Activated naive CD8-positive, alpha-beta T cell treated with anti-CD3 and anti-CD28 coated beads, Interleukin-2, amount 10 ng/mL, durations not matched to agents 7 days and 5 days (primary cell): ENCODE measurements around the gene CNN2. TPM values are rescaled to one million over a fixed set of nuclear protein-coding genes. Genes with fewer than 3 reads are reported as not detected.
"Not testable (repeated sequence)": the region's sequence is repeated elsewhere in the genome, so short reads cannot be mapped to it uniquely, and the experiment has no call there.

ENCODE experiments used
- ATAC-seq: fragments of 150-1000 bp; cut with Tn5 transposase; one replicate; pipeline ENCODE4 v1.10.0; 2021; ENCODE audit warnings: low read depth, moderate library complexity
- POLR2A ChIA-PET: fragments of 350-600 bp; sonication (Branson Sonifier 250); formaldehyde crosslinking; loops from one replicate; lab custom pipeline; 2021; ENCODE audit warnings: antibody characterized with exemption; lab: Charles Lee
- DNase-seq: peaks from one replicate; pipeline ENCODE4 v3.0.0; 2021
- H3K27ac Mint-ChIP-seq: one replicate; pipeline ENCODE4 v1.8.0; 2022; ENCODE audit warnings: mild to moderate bottlenecking, mixed read lengths
- H3K27me3 Mint-ChIP-seq: one replicate; pipeline ENCODE4 v1.8.0; 2022; ENCODE audit warnings: mild to moderate bottlenecking, moderate library complexity, mixed read lengths
- H3K36me3 Mint-ChIP-seq: one replicate; pipeline ENCODE4 v1.8.0; 2021; ENCODE audit warnings: mild to moderate bottlenecking, mixed read lengths
- H3K4me1 Mint-ChIP-seq: one replicate; pipeline ENCODE4 v1.8.0; 2021; ENCODE audit warnings: mixed read lengths
- H3K4me3 Mint-ChIP-seq: one replicate; pipeline ENCODE4 v1.8.0; 2022; ENCODE audit warnings: mild to moderate bottlenecking, moderate library complexity, mixed read lengths
- H3K9me3 Mint-ChIP-seq: one replicate; pipeline ENCODE4 v1.8.0; 2021; ENCODE audit warnings: mixed read lengths
- total RNA-seq, 2 experiments: library from RNA; stranded (reverse); gene quantifications; one replicate each; pipeline ENCODE4 v1.2.3, GENCODE V29; 2021

The CNN2 gene
- total RNA-seq, 2 experiments from 2014 or later, result 340 to 353 TPM

DNA sequence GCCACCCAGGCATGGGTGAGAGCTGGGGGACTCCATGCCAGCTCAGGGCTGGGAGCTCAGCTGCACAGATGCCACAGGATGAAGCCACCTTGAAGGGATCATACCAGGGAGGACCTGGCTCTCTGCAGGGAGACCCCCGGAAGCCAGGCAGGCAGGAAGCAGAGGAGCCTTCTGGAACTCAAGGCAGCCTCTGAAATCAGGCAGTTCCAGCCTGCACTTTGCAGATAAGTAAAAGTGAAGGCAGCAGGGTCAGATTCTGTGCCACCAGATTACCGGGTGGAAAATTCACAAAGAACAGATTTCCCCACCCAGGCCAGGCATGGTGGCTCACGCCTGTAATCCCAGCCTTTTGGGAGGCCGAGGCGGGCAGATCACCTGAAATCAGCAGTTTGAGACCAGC is 8.0 kb upstream of the CNN2 start:
- Mint-ChIP-seq H3K4me3 (peak overlapping the region; percentile 90), H3K36me3 (peaks cover 2% of the 10 kb centered on the region), H3K27me3 (no peaks in the 10 kb centered on the region), H3K4me1 (peaks cover 17% of the 10 kb centered on the region), H3K9me3 (no peaks in the 10 kb centered on the region), H3K27ac (peak overlapping the region; percentile 63)
- POLR2A ChIA-PET, result interaction anchor here (0.7 kb wide), 2 partner anchors 21 to 251 kb away, joined by 3 read pairs; no protein-coding TSS in a partner anchor
- no peak for ATAC-seq
- DNase-seq, result no peak

DNA sequence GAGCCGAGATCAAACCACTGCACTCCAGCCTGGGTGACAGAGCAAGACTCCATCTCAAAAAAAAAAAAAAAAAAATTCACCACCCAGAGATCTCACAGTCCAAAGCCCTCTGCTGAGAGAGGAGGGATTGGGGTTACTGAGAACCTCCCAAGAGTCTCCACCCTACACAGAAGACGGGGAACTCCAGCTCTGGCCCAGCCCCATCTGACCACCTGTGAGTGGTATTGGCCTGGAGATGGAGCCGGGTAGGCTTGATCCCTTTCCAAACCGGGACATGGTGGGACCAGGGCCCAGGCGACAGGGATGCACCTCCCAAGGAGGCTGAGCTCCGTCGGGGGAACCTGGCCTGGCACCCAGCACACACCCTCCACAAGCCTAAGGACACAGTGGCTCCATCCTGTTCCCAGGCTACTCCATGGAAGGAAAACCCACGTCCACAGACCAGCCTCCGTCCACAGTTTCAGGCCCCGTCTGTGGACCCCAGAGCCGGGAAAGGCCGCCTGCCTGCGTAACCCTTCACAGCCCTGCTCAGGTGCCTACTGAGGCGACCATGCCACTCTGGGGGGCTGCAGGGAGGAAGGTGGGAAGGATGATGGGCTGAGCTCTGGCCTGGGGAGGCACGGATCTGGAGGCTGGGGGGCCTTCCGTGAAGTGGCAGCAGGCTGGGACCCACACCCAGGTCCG is 7.3 kb upstream of the CNN2 start:
- H3K27me3 Mint-ChIP-seq, result no peaks in the 10 kb centered on the region
- H3K4me3 Mint-ChIP-seq, result peak overlapping the region; percentile 90
- peaks cover 2% of the 10 kb centered on the region for H3K36me3 Mint-ChIP-seq
- DNase-seq (no peak), ATAC-seq (no peak)
- H3K27ac Mint-ChIP-seq, result peak overlapping the region; percentile 63
- peaks cover 17% of the 10 kb centered on the region for H3K4me1 Mint-ChIP-seq
- no peaks in the 10 kb centered on the region for H3K9me3 Mint-ChIP-seq
- POLR2A ChIA-PET, result interaction anchor here (0.7 to 1.9 kb wide), 12 partner anchors 20 to 250 kb away, joined by 3 to 9 read pairs (median 4); partner anchors contain the start of genes ARHGAP45, MED16, RNU6-9 and WDR18

DNA sequence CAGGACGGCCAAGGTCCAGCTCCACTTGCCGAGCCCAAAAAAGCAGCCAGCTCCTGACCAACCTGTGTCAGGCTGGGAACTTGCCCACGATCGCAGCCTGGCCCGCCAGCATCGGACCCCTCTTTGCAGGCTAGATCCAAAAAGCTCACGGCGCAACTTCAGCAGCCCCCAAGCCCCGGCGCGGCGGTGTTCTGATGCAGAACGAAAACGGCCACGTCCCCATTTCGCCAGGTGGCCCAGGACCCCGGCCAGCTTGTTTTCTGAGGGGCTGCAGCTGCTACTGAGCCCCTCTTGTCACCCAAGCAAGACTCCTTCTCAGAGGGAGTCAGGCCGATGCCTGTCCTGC is 6.8 kb upstream of the CNN2 start:
- Mint-ChIP-seq H3K9me3 (no peaks in the 10 kb centered on the region), H3K36me3 (peaks cover 2% of the 10 kb centered on the region), H3K4me1 (peaks cover 17% of the 10 kb centered on the region), H3K4me3 (peak overlapping the region; percentile 90), H3K27me3 (no peaks in the 10 kb centered on the region), H3K27ac (peak overlapping the region; percentile 88)
- ATAC-seq, result no peak
- POLR2A ChIA-PET, result interaction anchor here (0.6 to 1.9 kb wide), 12 partner anchors 22 to 127 kb away, joined by 3 to 9 read pairs (median 4); partner anchors contain the start of genes ARHGAP45, MED16, RNU6-9 and WDR18
- DNase-seq, result no peak

DNA sequence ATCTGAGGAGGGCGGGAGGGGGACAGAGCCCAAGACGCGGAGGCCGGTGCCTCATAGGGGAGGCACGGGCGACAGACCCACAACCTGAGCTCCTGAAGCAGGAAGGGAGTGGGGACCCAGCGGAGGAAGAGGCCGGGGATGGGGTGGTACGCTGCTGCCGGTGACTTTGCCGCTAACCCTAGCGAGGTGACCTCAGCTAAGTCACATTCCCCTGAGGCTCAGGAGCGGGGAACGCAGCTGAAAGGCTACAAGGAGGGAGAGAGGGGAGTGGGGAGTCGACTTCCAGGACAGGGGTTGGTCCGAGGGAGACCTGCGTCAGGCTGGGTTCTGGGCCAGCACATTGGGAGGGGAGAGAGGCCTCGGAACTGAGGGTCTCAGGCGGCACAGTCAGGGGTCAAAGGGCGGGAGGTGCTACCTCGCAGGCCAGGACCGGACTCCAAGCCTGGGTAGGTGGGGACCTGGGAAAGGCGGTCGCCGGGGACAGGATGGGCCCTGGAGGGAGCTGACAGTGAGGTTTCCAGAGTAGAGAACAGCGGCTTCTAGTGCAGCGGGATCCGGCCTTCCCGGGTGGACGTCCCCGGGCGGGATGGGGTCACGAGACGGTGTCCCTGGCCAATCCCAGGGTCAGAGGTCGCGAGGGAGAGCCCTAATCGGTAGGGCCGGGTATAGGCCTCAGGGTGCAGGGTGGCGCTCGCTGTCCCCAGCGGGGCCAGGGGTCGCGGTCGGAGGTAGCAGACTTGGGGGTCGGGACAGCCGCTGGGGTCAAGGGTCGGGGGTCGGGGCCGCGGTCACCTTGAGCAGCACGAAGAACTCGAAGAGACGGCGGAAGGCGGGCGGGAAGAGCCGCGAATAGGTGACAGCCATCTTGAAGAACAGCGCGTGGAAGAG is 6.2 kb upstream of the CNN2 start:
- POLR2A ChIA-PET, result interaction anchor here (0.6 to 1.9 kb wide), 12 partner anchors 23 to 127 kb away, joined by 3 to 9 read pairs (median 4); partner anchors contain the start of genes ARHGAP45, MED16, RNU6-9 and WDR18
- DNase-seq, result no peak
- Mint-ChIP-seq H3K27me3 (no peaks in the 10 kb centered on the region), H3K9me3 (no peaks in the 10 kb centered on the region), H3K4me3 (peak overlapping the region; percentile 90), H3K36me3 (peaks cover 2% of the 10 kb centered on the region), H3K27ac (peak overlapping the region; percentile 88), H3K4me1 (peaks cover 19% of the 10 kb centered on the region)
- ATAC-seq, result no peak

DNA sequence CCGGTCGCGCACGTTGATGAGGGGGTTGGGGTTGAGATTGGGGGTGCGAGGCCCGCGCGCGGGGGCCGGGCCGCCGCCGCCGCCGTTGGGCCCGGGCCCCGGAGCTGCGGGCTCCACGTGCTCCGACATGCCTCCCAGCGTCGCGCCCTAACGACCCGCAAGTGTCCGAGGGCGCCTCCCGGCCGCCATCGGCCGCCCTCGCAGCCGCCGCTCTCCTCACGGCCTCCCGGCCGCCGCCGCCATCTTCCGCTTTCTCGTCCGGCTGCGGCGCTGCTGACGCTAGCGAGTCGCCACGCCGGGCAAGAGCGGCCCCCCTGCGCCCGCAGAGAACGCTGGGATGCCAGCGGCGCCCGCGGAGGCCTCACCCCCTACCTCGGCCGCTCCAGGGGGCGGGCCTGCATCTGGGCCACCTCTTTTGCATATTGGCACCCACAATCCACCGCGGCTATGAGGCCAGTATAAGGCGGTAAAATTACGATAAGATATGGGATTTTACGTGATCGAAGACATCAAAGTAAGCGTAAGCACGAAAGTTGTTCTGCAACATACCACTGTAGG is 5.5 kb upstream of the CNN2 start, which contains the start of gene TMEM259:
TSS of gene TMEM259 (minus strand) at position 256 of the 558 bp plus-strand sequence. CDS start at position 129, 127 bp downstream.
- POLR2A ChIA-PET, result interaction anchor here (0.7 to 3.4 kb wide), 17 partner anchors 10 to 248 kb away, joined by 3 to 52 read pairs (median 7); partner anchors contain the start of genes ABCA7, ARHGAP45, CIRBP and WDR18
- Mint-ChIP-seq H3K4me1 (peaks cover 20% of the 10 kb centered on the region), H3K27ac (peak within 1 kb of the TSS; percentile 99), H3K4me3 (peak within 1 kb of the TSS; percentile 90), H3K36me3 (peaks cover 2% of the 10 kb centered on the region), H3K27me3 (no peaks in the 10 kb centered on the region), H3K9me3 (no peaks in the 10 kb centered on the region)
- ATAC-seq (peak; percentile 86), DNase-seq (peak; percentile 97)

DNA sequence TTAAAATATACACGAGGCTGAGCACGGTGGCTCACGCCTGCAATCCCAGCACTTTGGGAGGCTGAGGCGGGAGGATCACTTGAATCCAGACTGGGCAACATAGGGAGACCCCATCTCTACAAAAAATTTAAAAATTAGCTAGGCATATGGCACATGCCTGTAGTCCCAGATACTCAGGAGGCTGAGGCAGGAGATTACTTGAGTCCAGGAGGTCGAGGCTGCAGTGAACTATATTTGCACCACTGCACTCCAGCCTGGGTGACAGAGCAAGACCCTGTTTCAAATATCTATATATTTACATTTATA is 2.6 kb upstream of the CNN2 start:
- not testable (repeated sequence) for H3K27ac Mint-ChIP-seq, DNase-seq, H3K9me3 Mint-ChIP-seq, ATAC-seq, H3K4me3 Mint-ChIP-seq, H3K27me3 Mint-ChIP-seq, H3K36me3 Mint-ChIP-seq
- peaks cover 11% of the 10 kb centered on the region for H3K4me1 Mint-ChIP-seq
- POLR2A ChIA-PET, result interaction anchor here (3.4 kb wide), 1 partner anchor 43 kb away, joined by 52 read pairs; the partner anchor contains the start of gene ARHGAP45

DNA sequence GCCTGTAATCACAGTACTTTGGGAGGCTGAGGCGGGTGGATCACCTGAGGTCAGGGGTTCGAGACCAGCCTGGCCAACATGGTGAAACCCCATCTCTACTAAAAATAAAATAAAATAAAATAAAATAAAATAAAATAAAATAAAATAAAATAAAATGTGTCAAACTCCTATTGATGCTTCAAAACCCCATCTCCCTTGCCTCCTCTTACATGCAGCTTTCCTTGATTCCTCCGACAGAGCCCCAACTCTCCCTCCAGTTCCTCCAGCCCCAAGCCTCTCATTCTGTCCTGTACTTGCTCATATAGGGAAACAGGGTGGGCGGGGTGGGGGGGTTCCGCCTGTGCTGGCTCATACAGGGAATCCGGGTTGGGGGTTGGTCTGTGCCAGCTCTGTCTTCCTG is 1.3 kb upstream of the CNN2 start:
- not testable (repeated sequence) for H3K9me3 Mint-ChIP-seq, DNase-seq, H3K36me3 Mint-ChIP-seq, H3K27ac Mint-ChIP-seq, H3K4me3 Mint-ChIP-seq, ATAC-seq, H3K27me3 Mint-ChIP-seq
- POLR2A ChIA-PET, result interaction anchor here (6.2 to 7.0 kb wide), 4 partner anchors 14 to 63 kb away, joined by 73 to 130 read pairs (median 83); partner anchors contain the start of genes ABCA7 and ARHGAP45
- H3K4me1 Mint-ChIP-seq, result peaks cover 14% of the 10 kb centered on the region

DNA sequence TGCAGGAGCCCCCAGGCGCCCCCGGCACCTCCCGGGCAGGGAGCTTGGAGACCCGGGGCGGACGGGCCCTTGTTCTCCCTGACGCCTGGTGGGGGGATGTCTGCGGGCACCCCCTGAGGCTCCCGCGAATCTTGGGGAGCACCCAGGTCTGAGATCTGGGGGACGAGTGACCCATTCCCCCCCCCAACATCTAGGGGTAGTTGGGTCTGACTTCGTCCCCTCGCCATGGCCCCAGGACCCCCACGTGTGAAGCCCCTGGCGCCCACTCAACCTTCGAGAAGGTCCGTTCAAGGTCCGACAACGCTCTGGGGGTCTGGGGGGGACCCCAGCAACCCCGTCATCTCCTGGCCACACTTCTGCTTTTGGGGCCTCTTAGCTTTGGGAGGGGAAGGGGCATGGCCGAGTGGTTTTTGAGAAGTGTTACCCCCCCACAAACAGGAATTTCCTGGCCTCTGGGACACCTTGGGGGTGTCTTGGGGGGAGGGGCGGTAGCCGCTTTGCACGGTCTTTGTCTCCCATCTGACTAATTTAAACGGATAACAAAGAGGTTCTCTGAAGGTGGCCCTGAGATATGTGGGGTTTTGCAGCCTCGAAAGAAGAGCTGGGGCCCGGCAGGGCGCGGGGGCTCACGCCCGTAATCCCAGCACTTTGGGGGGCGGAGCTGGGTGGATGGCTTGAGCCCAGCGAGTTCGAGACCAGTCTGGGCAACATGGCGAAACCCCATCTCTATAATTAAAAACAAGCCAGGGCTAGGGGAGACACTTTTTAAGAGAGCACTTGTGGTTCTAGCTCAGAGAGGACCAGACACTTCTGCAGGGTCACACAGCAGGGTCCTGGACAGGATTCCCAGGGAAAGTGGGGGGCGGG is 608 bp downstream of the CNN2 start:
- H3K27me3 Mint-ChIP-seq, result no peaks in the 10 kb centered on the region
- POLR2A ChIA-PET, result interaction anchor here (0.7 to 7.0 kb wide), 12 partner anchors 12 to 248 kb away, joined by 3 to 130 read pairs (median 4); partner anchors contain the start of genes ABCA7, ARHGAP45, CIRBP and FAM174C

DNA sequence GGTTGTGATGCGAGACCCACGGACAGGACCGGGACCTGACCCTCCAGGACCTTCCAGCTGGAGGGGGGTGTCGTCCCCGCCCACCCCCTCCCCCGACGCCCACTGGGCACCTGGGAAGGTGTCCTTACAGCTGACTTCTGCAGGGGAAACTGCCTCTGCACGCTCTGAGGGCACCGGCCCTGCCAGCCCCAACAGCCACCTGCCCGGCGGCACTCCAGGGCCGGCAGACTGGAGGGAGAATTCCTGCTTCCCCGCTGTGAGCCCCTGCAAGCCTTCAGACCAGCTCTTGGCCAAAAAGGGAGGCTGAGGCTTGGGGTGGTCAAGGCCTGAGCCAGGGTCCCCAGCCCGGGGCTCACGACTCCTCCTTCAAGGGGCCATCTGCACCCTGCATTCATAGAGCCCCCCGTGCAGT is 1.2 kb downstream of the CNN2 start:
- Mint-ChIP-seq H3K4me3 (peak overlapping the region; percentile 96), H3K27me3 (no peaks in the 10 kb centered on the region), H3K36me3 (peaks cover 18% of the 10 kb centered on the region), H3K27ac (peak overlapping the region; percentile 92), H3K4me1 (peaks cover 15% of the 10 kb centered on the region), H3K9me3 (no peaks in the 10 kb centered on the region)
- no peak for DNase-seq
- POLR2A ChIA-PET, result interaction anchor here (0.7 to 7.0 kb wide), 11 partner anchors 11 to 248 kb away, joined by 3 to 130 read pairs (median 4); partner anchors contain the start of genes ABCA7, ARHGAP45, CIRBP and FAM174C
- ATAC-seq, result peak; percentile 22

More for the DNA sequence above, 608 bp downstream of the CNN2 start:
- peak overlapping the region; percentile 92 for H3K27ac Mint-ChIP-seq
- H3K36me3 Mint-ChIP-seq, result peaks cover 13% of the 10 kb centered on the region
- DNase-seq, result peak; percentile 62
- peak overlapping the region; percentile 96 for H3K4me3 Mint-ChIP-seq
- H3K9me3 Mint-ChIP-seq, result no peaks in the 10 kb centered on the region
- peaks cover 15% of the 10 kb centered on the region for H3K4me1 Mint-ChIP-seq
- peak; percentile 4 for ATAC-seq

DNA sequence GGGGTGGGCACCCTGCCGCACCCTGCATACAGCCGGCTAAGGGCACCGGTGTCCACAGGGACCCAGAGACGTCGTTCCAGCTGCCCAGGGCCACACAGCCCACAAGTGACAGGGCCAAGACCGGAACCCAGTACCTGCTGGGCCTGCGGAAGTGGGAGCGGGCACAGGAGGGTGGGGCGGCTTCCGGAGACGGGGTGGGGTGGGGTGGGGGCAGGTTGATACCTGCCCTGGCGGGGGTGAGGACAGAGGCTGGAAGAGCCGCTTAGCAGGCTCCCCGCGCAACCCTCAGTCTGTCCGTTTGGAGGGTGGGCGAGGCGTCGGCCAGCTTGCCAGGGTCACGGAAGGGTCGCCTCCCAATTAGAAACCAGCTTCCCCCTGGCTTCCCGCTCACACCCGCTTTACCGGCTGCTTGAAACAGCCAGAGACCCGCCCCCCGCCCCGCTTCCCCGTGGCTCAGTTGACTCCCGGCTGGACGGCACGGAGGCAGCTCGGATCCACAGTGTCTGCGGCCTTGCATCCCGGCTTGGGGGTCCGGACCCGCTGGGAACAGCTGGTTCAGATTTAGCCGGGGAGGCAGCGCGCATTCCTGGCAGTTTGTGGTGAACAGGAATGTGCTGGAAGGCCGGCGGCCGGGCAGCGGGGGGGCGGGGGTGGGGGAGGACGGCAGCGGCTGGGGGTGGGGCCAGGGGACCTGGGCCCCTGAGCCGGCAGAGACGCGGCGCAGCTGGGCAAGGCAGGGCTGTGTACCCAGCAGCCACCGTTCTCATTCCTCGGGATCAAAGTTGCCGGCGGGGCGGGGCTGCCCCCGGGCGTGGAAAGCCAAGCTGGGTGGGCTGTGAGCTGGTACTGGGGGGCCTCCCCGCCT is 1.9 kb downstream of the CNN2 start:
- POLR2A ChIA-PET, result interaction anchor here (0.5 to 7.0 kb wide), 13 partner anchors 10 to 1596 kb away, joined by 3 to 130 read pairs (median 4); partner anchors contain the start of genes ABCA7, ARHGAP45, CIRBP and FAM174C
- H3K27me3 Mint-ChIP-seq, result no peaks in the 10 kb centered on the region
- peak overlapping the region; percentile 87 for H3K27ac Mint-ChIP-seq
- DNase-seq (peak; percentile 78), ATAC-seq (peak; percentile 52)
- H3K36me3 Mint-ChIP-seq, result peaks cover 23% of the 10 kb centered on the region
- peak overlapping the region; percentile 92 for H3K4me3 Mint-ChIP-seq
- H3K9me3 Mint-ChIP-seq, result no peaks in the 10 kb centered on the region
- peaks cover 19% of the 10 kb centered on the region for H3K4me1 Mint-ChIP-seq

DNA sequence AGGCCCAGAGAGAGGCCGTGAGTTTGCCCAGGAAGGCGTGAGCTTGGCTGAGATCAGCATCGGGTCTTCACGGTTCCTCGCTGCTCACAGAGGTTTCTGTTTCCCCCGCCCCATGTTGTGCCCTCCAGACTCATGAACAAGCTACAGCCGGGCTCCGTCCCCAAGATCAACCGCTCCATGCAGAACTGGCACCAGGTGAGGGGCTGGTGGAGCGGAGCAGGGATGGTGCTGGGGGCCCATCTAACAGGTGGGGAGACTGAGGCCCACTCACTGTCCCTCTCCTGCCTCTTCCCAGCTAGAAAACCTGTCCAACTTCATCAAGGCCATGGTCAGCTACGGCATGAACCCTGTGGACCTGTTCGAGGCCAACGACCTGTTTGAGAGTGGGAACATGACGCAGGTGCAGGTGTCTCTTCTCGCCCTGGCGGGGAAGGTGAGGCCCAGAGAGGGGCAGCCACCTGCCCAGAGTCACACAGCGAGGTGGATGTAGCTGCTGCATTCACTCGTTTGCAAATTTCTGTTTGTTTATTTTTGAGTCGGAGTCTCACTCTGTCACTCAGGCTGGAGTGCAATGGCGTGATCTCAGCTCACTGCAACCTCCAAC is 6.0 kb downstream of the CNN2 start:
- H3K9me3 Mint-ChIP-seq, result no peaks in the 10 kb centered on the region
- DNase-seq (no peak), ATAC-seq (no peak)
- no peak overlapping the region for H3K4me3 Mint-ChIP-seq
- H3K27me3 Mint-ChIP-seq, result no peaks in the 10 kb centered on the region
- H3K27ac Mint-ChIP-seq, result no peak overlapping the region
- POLR2A ChIA-PET, result interaction anchor here (0.7 to 7.0 kb wide), 8 partner anchors 11 to 720 kb away, joined by 3 to 84 read pairs (median 4); partner anchors contain the start of genes ARHGAP45 and RNU6-2
- H3K36me3 Mint-ChIP-seq, result peaks cover 34% of the 10 kb centered on the region
- peaks cover 26% of the 10 kb centered on the region for H3K4me1 Mint-ChIP-seq
